Activated effector memory CD4-positive, alpha-beta T cell treated with anti-CD3 and anti-CD28 coated beads, Interleukin-2, amount 50 U/mL, for 16 hours (primary cell): ENCODE measurements around the gene GNB1.
A peak's percentile ranks its signal among the peaks of the same experiment; 100 is the strongest.
"Not testable (repeated sequence)": the region's sequence is repeated elsewhere in the genome, so short reads cannot be mapped to it uniquely, and the experiment has no call there.

Experiments
- DNase-seq: peaks from one replicate; pipeline ENCODE4 v3.0.0-alpha.2; 2020

GNB1 gene

GRCh38 chr1:1889090-1889750 is 1.7 kb downstream of the GNB1 start:
- DNase-seq = no peak

DNA sequence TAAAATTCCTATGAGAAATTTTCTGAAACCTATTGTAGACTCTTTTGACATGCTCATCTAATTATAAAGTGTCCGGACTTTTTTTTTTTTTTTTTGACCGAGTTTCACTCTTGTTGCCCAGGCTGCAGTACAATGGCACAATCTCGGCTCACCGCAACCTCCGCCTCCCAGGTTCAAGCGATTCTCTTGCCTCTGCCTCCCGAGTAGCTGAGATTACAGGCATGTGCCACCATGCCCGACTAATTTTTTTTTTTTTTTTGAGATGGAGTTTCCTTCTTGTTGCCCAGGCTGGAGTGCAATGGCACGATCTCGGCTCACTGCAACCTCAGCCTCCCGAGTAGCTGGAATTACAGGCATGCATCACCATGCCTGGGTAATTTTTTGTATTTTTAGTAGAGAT is 7.0 kb downstream of the GNB1 start:
- DNase-seq = not testable (repeated sequence)

DNA sequence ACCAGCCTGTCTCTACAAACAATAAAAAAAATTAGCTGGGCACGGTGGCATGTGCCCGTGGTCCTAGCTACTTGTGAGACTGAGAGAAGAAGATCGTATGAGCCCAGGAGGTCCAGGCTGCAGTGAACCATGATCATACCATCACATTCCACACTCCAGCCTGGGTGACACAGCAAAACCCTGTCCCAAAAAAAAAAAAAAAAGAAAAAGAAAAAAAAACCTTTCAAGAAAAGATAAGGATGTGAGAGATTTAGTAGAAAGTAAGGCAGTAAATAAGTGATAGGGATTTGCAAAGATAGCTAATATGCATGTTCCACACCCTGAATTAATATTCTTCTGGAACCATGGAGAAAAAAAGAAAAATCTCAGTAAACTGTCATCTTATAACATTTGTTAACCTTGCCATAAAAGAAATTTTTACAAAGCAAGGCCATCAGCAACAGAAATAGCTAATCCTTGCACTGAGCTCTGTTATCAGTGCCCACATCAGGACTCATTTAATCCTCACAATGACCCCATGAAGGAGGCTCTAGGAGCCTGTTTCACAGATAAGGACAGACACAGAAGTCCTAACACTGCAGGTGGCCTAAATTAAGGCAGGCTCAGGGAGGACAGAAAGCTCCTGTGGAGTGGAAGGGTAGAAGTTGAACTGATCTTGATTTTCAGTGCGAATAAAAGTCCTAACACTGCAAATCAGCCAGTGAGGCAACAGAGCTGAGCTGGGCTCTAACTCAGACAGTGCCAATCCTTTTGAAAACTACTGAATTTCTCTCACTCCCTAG is 7.6 kb downstream of the GNB1 start:
- no peak for DNase-seq

- no peak for DNase-seq
Measured at GRCh38 chr1:1881727-1882126, 9.2 kb downstream of the GNB1 start.

DNA sequence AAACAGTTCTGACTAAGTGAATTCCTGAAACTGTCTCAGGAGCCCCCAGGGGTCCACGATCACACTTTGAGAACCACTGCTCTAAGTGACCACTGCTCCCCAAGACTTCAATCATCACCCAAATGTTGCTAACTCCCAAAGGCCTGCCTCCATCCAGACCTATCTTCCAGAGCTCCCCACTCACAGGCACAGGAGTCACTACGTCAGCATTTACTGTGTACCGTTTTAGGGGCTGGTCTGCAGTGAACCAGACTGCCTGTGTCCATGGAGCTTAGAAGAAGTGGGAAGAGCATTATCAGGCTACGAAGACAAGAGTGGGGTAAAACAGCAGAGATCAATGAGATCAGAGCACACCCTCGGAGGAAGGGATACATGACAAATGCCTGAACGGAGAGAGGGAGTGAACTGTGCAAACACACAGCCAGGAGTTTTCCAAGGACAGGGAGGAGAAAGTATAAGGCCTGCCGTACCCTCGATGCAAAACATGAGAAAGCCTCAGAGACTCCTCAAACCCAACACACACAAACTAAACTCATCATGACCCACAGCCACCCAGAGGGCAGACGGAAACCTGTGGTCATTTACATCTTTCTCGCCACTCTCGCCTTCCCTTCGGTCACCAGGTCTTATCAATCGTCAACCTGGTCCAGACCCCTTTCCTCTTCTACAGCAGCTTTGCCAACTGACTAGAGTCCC is 10.1 kb downstream of the GNB1 start:
- DNase-seq = no peak

DNA sequence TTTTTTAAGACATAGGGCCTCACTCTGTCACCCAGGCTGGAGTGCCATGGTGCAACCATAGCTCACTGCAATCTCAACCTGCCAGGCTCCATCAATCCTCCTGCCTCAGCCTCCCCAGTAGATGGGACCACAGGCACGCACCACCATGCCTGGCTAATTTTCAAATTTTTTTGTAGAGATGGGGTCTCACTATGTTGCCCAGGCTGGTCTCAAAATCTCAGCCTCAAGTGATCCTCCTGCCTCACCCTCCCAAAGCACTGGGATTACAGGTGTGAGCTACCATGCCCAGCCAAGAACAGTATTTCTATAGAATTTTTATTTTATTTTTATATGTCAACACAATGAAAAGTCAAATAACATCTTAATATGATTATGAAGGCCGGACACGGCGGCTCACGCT is 10.9 kb downstream of the GNB1 start:
- no peak for DNase-seq

DNA sequence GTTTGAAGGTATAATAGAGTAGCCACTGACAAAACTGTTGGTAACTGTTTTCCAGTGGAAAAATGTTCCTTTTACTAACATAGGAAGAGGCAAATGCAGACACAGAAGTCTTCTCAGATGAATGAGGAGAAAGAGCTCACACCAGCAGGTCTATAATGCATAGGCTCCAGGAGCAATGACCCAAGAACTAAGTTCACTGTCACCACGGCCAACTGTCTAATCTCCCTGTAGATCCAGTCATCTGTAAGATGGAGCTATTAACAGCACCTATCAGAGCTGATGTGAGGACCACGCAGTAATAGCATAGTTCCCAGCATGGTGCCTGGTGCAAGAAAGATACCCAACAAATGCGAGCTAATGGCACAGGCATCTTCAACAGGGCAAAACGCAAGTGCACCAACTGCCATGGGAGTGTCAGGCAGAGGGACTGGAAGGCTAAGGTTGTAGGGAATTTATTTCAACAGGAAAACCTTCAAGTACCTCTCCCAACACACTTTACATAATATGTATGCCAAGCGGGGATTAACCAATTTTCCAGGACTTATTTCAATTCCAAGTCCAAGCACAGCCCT is 12.9 kb downstream of the GNB1 start:
- DNase-seq = no peak

DNA sequence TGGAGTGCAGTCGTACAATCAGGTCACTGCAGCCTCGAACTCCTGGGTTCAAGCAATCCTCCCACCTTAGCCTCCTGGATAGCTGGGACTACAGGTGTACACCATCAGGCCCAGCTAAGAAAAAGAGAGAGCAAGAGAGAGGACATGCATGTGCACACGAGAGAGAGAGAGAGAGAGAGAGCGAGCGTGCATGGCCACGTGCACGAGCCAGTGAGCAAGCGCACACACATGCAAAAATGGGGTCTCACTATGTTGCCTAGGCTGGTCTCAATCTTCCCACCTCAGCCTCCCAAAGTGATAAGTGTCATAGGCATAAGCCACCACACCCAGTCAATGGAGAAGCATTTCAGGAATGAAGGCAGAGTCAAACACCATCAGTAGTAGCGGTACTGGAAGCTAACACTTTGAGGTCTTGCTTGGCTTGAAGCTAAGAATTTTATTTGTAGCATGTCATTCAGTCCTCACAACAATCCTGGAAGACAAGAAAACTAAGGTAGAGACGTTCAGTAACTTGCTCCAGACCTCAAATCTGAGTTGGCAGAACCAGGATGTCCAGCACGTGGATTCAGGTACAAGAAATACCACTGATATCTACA is 14.5 kb downstream of the GNB1 start:
- DNase-seq = no peak

DNA sequence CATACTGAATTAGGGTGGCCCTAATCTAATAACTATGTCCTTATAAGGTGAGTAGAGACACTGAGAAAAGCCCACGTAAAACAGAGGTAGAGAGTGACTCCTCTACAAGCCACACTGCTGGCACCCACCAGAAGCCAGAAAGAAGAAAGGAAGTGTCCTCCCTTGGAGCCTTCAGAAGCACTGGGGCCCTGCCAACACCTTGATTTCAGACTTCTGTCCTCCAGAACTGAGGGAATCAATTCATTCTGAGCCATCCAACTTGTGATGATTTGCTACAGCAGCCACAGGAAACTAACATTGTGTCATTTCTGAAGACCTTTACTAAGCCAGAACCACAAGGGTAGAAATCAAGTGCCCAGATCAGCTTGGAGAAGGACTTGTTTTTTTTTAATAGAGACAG is 15.0 kb downstream of the GNB1 start:
- no peak for DNase-seq

DNA sequence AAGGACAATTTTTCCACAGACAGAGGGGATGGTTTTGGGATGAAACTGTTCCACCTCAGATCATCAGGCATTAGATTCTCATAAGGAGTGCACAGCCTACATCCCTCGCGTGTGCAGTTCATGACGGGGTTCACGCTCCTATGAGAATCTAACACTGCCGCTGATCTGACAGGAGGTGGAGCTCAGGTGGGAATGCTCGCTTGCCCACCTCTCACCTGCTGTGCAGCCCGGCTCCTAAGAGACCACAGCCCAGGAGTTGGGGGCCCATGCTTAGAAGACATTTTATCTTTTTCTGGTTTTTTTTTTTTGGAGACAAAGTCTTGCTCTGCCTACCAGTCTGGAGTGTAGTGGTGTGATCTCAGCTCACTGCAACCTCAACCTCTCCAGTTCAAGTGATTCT is 16.0 kb downstream of the GNB1 start:
- no peak for DNase-seq

GRCh38 chr1:1873186-1873585 is 17.7 kb downstream of the GNB1 start:
- no peak for DNase-seq

- DNase-seq = no peak
Measured at GRCh38 chr1:1872329-1872994, 18.4 kb downstream of the GNB1 start.

DNA sequence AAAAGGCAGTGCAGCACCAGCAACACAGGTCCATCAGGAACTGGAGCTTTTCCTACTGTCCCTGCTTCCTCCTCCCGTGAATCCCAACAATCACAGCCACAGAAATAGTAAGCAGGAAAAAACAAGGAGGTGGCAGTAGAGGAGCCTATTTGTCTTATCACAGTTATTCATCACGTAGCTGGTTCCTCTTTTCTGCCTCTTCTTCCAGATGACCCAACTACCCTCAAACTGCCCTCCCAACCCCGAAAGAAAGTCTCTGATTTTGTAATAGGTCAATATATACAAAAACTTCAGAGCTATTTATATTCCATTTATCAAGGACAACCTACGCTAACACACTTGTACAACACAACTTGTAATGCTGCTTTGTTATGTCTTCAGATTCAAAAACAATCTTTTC is 21.4 kb downstream of the GNB1 start:
- no peak for DNase-seq

DNA sequence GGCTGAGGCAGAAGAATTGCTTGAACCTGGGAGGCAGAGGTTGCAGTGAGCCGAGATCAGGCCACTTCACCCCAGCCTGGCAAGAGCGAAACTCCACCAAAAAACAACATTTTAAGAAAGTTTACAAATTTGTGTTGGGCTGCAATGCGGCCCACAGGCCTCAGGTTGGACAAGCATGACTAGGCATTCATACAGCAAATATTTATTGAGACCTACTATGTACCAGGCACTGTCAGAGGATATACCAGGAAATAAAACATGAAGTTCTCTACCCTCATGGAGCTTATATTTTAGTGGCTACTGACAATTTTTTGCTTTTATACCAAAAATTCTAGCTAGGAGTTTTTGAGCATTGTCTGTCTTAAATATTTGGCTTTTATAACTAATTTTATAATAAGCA is 23.7 kb downstream of the GNB1 start:
- no peak for DNase-seq

GRCh38 chr1:1862905-1863547 is 27.9 kb downstream of the GNB1 start:
- DNase-seq = no peak

GRCh38 chr1:1861761-1862310 is 29.1 kb downstream of the GNB1 start:
- DNase-seq = not testable (repeated sequence)

DNA sequence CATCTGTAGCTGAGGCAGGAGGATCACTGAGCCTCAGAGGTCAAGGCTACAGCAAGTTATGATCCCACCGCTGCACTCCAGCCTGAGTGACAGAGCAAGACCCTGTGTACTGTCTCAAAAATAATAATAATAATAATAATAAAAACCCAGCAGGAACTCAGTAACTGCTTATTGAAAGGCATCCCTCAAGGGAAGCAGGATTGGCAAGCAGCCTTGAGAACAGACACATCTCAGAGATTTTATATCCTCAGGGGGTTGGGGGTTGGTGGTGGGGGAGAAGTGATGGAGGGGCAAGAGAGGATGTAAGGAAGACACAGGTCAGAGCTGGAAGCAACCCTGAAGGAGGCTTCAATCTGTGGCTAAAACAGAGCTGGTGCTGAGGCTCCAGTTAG is 29.6 kb downstream of the GNB1 start:
- DNase-seq = no peak

DNA sequence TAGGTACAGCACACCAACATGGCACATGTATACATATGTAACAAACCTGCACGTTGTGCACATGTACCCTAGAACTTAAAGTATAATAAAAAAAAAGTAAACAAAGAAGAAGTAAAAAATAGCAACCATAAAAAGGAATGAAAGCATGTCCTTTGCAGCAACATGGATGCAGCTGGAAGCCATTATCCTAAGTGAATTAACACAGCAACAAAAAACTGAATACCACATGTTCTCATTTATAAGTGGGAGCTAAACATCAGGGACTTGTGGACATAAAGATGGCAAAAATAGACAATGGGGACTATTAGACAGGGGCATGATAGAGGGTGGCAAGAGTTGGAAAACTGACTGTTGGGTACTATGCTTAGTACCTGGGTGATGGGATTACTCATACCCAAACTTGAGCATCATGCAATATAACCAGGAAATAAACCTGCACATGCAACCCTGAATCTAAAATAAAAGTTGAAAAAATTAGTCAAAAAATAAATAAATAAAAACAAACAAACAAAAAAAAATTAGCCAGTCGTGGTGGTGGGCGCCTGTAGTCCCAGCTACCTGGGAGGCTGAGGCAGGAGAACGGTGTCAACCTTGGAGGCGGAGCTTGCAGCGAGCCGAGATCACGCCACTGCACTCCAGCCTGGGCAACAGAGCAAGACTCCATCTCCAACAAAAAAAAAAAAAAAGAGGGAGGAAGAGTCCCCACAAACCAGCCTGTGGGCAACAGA is 30.8 kb downstream of the GNB1 start:
- DNase-seq = not testable (repeated sequence)

GRCh38 chr1:1858382-1859086 is 32.4 kb downstream of the GNB1 start:
- peak; percentile 72 for DNase-seq

DNA sequence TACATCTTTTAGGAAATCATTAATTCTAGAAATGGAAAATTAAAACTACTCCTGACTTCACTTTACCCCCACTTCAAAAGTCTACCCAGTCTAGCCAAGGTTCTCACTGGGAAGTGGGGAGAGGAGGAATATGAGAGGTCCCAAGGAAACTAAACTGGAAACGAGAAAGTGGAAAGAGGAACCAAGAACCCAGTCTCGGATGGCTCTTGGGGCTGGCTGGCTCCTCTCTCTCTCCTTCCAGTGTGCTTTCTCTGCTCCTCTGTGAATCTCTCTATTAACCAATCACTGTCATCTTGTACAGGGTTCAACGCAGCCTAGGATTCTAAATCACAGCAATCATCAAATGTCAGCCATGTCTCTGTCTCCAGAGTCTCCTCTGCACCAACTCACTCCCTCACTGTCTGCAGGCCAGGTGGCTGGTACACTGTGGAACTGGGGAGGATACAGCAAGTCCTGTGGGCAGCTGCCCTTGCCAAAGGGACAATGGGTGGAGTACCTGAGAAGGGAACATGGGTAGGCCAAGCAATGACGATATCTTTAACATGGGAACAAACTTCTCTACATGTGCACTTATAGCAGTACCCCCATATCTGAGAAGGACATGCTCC is 33.7 kb downstream of the GNB1 start:
- no peak for DNase-seq
